Skeletal muscle satellite cell (primary cell): Measurements from ENCODE around the gene CAMK2N1. TPM values are rescaled to one million over a fixed set of nuclear protein-coding genes. Genes with fewer than 3 reads are reported as not detected.
A peak's percentile ranks its signal among the peaks of the same experiment; 100 is the strongest.
"Not testable (repeated sequence)": the region's sequence is repeated elsewhere in the genome, so short reads cannot be mapped to it uniquely, and the experiment has no call there.

ENCODE experiments used
- H3K27me3 ChIP-seq: 2 replicates; pipeline ENCODE4 v1.7.0; 2013; ENCODE audit warnings: low read length; ENCODE audit not compliant: control insufficient read depth, insufficient read depth
- H3K36me3 ChIP-seq: 2 replicates; pipeline ENCODE4 v1.7.0; 2013; ENCODE audit warnings: mild to moderate bottlenecking, control low read depth, low read length; ENCODE audit not compliant: insufficient read depth
- H3K4me1 ChIP-seq: 2 replicates; pipeline ENCODE4 v1.7.0; 2013; ENCODE audit warnings: low read length; ENCODE audit not compliant: control insufficient read depth, insufficient read depth
- H3K4me2 ChIP-seq: 2 replicates; pipeline ENCODE4 v1.7.0; 2013; ENCODE audit warnings: mild to moderate bottlenecking, low read length
- H3K4me3 ChIP-seq: 2 replicates; pipeline ENCODE4 v1.7.0; 2013; ENCODE audit warnings: low read length
- H3K9ac ChIP-seq: 2 replicates; pipeline ENCODE4 v1.7.0; 2013; ENCODE audit warnings: mild to moderate bottlenecking, low read depth, low read length, moderate library complexity
- H3K9me3 ChIP-seq: replicated peaks from 2 replicates; pipeline ENCODE4 v1.7.0; 2013; ENCODE audit warnings: mild to moderate bottlenecking, control low read depth, low read length
- total RNA-seq: library from RNA; depleted of rRNA; stranded (reverse); fragments of >200 nt; gene quantifications from 2 replicates; pipeline ENCODE4 v1.2.3, GENCODE V29; 2012; rRNA removed

CAMK2N1 gene
- total RNA-seq, result 14.9 and 15.0 TPM in 2 replicates

DNA sequence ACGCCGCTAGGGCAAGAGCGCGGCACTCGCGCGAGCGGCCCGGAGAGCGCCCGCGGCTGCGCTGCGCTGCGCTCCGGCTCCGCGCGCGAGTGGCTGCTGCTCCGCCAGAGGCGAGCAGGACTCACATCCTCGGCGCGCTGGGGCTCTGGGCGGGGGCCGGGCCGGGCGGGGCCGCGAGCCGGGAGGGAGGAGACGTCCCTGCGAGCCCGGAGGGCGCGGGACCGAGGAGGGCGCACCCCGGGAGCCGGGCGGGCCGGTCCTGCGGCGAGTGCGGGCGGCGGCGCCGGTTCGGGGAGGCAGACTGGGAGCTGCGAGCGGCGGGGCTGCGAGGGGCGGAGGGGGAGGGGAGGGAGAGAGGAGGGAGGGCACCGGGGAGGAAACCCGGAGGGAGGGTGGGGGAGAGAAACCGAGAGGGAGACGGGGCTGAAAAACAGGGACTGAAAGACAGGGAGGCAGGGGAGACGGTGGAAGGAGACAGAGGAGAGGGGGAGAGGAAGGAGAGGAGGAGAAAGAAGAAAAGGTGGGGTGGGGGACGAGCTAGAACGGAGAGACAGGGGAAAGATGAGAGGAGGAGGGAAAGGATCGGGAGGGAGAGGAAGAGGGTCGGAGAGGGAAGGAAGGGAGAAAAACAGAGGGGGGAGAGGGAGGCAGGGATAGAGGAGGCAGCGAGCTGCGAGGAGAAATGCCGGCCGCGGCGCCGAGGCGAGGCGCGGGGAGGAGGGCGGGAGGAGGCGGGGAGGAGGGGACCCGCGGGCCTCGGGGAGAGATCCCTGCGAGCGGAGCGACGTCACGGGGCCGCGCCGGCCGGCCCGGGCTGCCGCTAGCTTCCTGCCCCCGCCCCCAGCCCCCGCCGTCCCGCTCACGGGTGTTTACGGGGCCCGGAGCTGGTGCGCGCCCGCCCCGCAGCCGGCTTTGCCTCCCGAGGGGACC is at the start of gene CAMK2N1:
Gene CAMK2N1 (minus strand): TSS at position 684 of the 930 bp plus-strand sequence. CDS start 831 bp downstream, outside the sequence.
- peak within 1 kb of the TSS; percentile 91 for H3K9ac ChIP-seq
- H3K27me3 ChIP-seq, result no peaks in the 10 kb centered on the region
- H3K4me1 ChIP-seq, result peaks cover 29% of the 10 kb centered on the region
- H3K4me3 ChIP-seq, result peak within 1 kb of the TSS; percentile 100
- no peaks in the 10 kb centered on the region for H3K9me3 ChIP-seq
- peaks cover 19% of the 10 kb centered on the region for H3K36me3 ChIP-seq
- H3K4me2 ChIP-seq, result peak within 1 kb of the TSS; percentile 99

DNA sequence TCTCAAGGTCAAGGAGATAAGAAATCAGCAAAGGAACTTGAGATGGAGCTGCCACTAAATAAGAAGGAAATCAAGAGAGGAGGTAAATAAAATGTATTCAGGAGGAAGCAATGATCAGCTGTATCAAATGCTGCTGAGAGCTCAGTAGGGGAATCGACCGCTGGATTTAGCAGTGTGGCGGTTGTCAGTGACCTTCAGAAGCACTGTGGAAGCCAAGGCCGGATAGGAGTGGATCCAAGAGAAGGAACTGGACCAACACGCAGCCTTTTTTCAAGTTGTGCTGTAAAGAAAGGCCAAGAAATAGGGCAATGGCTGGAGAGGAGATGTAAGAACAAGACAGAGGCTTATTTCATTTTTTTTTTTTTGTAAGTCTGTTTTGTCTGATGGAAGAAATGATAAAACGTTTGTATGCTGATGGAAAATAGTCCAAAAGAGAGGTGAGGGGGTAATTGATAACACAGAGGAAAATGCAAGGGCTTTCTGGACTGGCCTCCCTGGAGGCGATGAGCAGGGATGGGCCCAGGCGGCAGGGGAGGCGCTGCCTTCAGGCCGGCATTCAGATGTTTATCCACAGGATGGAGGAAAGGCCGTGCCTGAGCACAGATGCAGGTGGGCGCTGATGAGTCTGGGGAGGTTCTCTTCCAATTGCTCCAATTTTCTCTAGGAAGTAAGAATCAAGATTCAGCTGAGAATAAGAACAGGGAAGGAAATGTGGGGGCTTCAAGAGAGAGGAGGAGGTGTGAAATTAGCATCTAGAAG is 48.8 kb upstream of the CAMK2N1 start:
- peaks cover 80% of the 10 kb centered on the region for H3K27me3 ChIP-seq
- no peaks in the 10 kb centered on the region for H3K4me1 ChIP-seq
- no peak overlapping the region for H3K4me2 ChIP-seq
- H3K9me3 ChIP-seq, result no peaks in the 10 kb centered on the region
- H3K4me3 ChIP-seq, result no peak overlapping the region
- H3K9ac ChIP-seq, result no peak overlapping the region
- no peaks in the 10 kb centered on the region for H3K36me3 ChIP-seq

DNA sequence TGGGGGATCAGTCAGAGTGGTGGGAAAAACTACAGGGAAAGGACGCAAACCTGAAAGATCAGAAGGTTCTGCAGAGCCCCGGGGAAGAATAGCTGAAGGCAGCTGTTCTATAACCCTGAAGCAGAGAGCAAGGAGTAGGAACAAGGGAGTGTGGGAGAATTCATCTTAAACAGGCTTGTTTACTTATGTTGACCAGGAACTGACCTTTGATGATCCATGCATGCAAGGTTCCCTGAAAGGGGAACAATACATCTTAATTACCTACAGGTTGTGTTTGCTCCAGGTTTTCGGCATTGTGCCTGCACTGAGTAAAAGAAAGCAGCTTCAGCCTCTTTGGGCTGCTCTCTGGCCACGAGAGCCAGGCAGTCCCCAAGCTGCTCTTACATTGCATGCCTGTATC is 47.6 kb upstream of the CAMK2N1 start:
- no peak overlapping the region for H3K9ac ChIP-seq
- no peaks in the 10 kb centered on the region for H3K4me1 ChIP-seq
- H3K36me3 ChIP-seq, result no peaks in the 10 kb centered on the region
- no peak overlapping the region for H3K4me2 ChIP-seq
- peaks cover 86% of the 10 kb centered on the region for H3K27me3 ChIP-seq
- no peak overlapping the region for H3K4me3 ChIP-seq
- no peaks in the 10 kb centered on the region for H3K9me3 ChIP-seq

DNA sequence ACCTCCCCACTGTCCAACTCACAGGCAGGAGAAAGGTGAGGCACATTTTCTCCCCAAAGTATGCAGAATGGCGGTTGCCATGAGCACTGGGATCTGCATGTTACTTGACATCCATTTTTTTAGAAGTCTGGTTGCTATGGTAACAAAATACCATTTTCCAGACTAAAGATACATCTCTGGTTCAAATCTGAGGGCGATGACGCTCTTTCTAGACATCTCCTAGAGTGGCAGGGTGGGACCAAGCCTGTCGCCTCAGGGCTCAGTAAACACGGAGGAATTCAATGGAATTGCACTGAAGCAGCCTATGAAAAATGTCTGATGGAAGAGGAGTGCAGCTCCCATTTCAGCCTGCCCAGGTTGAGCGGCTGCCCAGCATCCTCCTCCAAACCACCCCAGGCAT is 44.9 kb upstream of the CAMK2N1 start:
- no peaks in the 10 kb centered on the region for H3K9me3 ChIP-seq
- no peak overlapping the region for H3K9ac ChIP-seq
- H3K36me3 ChIP-seq, result no peaks in the 10 kb centered on the region
- H3K4me2 ChIP-seq, result no peak overlapping the region
- no peak overlapping the region for H3K4me3 ChIP-seq
- peaks cover 86% of the 10 kb centered on the region for H3K27me3 ChIP-seq
- H3K4me1 ChIP-seq, result no peaks in the 10 kb centered on the region

DNA sequence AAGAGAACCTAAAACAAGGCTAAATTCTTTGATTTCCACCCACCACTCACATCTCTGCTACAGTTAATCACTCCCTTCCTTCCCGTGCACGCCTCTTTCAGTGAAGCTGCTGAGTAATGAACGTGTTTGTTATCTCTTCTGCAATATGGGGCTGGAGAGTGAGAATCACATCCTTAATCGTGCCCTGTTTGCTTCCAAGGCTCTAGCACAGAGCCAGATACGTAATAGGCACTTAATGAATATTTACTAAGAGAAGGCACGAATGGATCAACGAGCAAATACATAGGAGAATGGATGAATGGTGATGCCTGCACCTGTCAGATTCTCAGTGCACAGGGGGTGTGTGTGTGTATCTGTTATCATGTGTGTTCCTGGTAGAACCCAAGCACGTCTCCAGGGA is 44.3 kb upstream of the CAMK2N1 start:
- no peaks in the 10 kb centered on the region for H3K9me3 ChIP-seq

DNA sequence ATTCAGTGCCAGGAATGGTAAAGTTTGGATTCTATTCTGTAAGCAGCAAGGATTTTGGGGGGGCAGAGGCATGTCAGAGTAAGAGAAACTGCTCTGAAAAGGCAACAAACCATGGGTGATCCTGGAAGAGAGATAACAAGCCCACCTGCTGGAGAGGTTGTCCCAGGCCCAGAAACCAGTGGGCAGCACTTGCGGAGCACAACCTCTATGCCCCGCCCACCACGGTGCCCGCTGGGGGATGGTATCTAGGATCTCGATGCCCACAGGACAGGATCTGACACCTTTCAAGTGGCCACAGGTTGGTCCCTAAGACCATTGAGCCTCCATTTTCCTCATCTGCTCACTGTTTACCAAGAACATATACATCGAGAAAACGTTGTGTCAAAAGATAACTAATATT is 42.2 kb upstream of the CAMK2N1 start:
- Histone ChIP-seq H3K4me3 (no peak overlapping the region), H3K9ac (no peak overlapping the region), H3K4me2 (no peak overlapping the region), H3K4me1 (no peaks in the 10 kb centered on the region), H3K27me3 (peaks cover 68% of the 10 kb centered on the region), H3K36me3 (no peaks in the 10 kb centered on the region), H3K9me3 (no peaks in the 10 kb centered on the region)

More for the DNA sequence above, 44.3 kb upstream of the CAMK2N1 start:
- H3K36me3 ChIP-seq, result no peaks in the 10 kb centered on the region
- H3K9ac ChIP-seq, result no peak overlapping the region
- no peaks in the 10 kb centered on the region for H3K4me1 ChIP-seq
- H3K4me3 ChIP-seq, result no peak overlapping the region
- no peak overlapping the region for H3K4me2 ChIP-seq
- peaks cover 82% of the 10 kb centered on the region for H3K27me3 ChIP-seq

DNA sequence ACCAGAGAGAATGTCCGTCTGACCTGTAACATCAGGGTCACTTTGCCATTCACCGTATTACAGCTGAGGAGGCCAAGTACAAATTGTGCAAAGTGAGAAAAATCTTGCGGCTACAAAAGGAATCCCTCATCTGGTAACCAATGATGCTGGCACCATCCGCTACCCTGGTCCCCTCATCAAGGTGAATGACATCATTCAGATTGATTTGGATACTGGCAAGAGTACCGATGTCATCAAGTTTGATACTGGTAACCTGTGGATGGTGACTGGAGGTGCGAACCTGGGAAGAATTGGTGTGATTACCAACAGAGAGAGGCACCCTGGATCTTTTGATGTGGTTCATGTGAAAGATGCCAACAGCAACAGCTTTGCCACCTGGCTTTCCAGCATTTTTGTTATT is 40.3 kb upstream of the CAMK2N1 start:
- Histone ChIP-seq H3K4me3 (no peak overlapping the region), H3K4me2 (no peak overlapping the region), H3K36me3 (no peaks in the 10 kb centered on the region), H3K9me3 (no peaks in the 10 kb centered on the region), H3K4me1 (no peaks in the 10 kb centered on the region), H3K27me3 (peaks cover 54% of the 10 kb centered on the region), H3K9ac (no peak overlapping the region)

DNA sequence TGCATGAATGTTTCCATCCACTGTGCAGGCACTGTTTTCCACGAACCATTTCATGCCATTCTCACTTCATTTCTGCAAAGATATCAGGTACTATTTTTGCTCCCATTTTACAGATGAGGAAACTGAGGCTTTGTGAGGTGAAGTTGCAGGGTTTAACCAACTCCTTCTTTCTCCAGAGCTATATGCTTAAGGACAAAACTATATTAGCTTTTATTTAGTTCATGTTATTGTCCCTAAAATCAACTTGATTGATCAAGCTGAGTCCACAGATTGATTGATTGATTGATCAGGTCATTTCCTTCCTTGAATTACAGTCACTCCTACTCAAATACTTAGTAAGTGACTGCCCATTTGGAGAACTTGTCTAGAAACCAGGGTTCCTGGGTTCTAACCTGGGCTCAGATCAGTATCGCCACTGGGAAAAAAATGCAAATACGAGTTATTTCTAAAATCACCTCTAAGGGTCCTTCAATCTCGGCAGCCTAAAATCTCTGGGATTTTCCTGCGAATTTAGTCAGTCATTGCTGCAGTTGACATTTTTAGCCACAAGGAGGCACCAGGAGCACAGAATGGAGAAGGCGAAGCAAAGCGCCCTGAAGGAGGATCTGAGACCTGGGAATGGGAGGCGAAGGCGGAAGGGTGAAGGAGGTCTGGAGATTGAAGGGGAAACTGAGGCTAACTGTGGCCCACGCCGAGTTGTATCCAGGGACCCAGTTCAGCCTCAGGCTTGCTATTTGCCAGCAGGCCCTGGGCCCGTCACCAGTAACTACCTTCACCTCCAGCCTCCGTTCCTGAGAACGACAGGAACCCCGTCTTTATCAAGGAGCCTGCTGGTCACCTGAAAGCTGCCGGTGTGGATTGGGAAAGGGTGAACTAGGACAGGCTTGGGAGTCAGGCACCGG is 36.2 kb upstream of the CAMK2N1 start:
- Histone ChIP-seq H3K4me3 (peak overlapping the region; percentile 50), H3K9me3 (no peaks in the 10 kb centered on the region), H3K4me2 (peak overlapping the region; percentile 77), H3K36me3 (no peaks in the 10 kb centered on the region), H3K4me1 (no peaks in the 10 kb centered on the region), H3K27me3 (peaks cover 25% of the 10 kb centered on the region), H3K9ac (no peak overlapping the region)

DNA sequence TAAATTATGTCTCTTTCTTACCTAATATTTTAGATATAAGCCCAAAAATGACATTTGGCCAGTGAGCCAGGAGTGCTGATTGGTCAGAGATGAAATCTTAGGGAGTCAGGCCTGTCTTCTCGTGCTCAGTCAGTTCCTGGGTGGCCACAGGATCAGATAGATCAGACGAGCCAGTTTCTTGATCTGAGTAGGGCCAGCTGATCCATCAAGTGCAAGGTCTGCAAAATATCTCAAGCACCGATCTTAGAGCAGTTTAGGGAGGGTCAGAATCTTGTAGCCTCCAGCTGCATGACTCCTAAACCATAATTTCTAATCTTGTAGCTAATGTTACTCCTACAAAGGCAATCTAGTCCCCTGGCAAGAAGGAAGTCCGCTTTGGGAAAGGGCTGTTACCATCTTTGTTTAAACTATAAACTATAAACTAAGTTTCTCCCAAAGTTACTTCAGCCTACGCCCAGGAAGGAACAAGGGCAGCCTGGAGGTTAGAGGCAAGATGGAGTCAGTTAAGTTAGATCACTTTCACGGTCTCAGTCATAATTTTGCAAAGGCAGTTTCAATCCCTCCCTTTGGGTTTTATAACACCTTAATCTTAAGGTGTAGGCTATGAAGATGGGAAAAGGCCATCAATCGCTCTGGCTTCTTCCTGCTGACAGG is 33.7 kb upstream of the CAMK2N1 start:
- not testable (repeated sequence) for H3K27me3 ChIP-seq, H3K9ac ChIP-seq

DNA sequence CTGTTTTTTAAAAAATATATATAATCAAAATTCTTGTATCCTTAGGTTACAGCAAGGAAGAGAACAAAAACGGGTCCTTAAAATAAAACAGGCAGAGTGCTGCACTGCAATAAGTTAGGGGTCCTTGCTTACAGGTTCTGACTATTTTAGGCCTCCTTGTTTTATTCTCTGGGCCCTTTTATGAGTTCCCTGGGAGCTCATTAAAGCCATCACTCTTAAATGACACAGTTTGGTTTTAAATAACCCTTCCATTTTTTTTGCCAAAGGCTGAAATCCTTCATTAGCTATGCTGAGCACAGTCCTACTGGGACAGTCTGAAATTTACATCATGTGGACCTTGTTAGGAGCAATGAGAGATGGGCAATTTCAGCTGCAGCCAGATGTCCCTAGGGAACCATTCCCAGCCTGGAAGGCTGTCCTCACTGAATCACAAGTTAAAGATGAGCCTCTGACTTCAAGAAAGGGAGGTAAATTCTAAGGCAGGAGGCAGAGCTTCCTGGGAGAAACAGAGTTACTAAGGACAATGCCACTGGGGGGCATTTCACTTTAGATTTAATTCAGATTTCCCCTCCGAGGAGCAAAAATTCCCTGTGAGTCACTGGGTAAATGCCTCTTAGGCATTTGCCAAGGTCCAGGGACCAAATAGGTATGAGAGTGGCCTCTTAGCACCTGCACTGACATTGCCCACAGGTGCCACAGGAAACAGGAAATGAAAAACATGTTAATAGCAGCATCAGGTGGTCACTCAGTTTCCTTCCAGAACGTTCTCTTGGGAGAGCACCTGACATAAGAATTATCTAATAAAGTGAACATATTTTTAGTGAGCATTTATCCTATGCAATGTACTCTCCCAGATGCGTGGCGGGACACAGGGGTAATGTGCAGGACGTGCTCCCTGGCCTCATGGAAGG is 25.8 kb upstream of the CAMK2N1 start:
- no peaks in the 10 kb centered on the region for H3K9me3 ChIP-seq

More for the DNA sequence above, 33.7 kb upstream of the CAMK2N1 start:
- not testable (repeated sequence) for H3K36me3 ChIP-seq, H3K4me2 ChIP-seq, H3K9me3 ChIP-seq, H3K4me1 ChIP-seq, H3K4me3 ChIP-seq

More for the DNA sequence above, 25.8 kb upstream of the CAMK2N1 start:
- H3K27me3 ChIP-seq, result peaks cover 12% of the 10 kb centered on the region
- H3K4me3 ChIP-seq, result no peak overlapping the region
- no peak overlapping the region for H3K9ac ChIP-seq
- H3K36me3 ChIP-seq, result no peaks in the 10 kb centered on the region
- peaks cover 6% of the 10 kb centered on the region for H3K4me1 ChIP-seq
- no peak overlapping the region for H3K4me2 ChIP-seq
